AG04450 (cell line): ENCODE results near the gene ITGA7. TPM values are rescaled to one million over a fixed set of nuclear protein-coding genes. Genes with fewer than 3 reads are reported as not detected.

ENCODE experiments used
- CTCF ChIA-PET: fragments of 300-600, 350-600 bp; formaldehyde crosslinking; extraction: SDS; loops from one replicate; lab custom pipeline; 2022; ENCODE audit warnings: antibody characterized with exemption, inconsistent platforms; lab: Charles Lee
- POLR2A ChIA-PET: fragments of 350-600 bp; formaldehyde crosslinking; extraction: SDS; loops from one replicate; lab custom pipeline; 2021; ENCODE audit warnings: antibody characterized with exemption, inconsistent platforms; lab: Yijun Ruan, JAX
- DNase-seq: peaks from one replicate; pipeline ENCODE4 v3.0.0-alpha.2; 2011; ENCODE audit warnings: low read depth, low spot score
- H3K27ac ChIP-seq: one replicate; pipeline ENCODE4 v1.5.1; 2012; ENCODE audit warnings: low read depth, low read length, control low read depth
- H3K27me3 ChIP-seq: one replicate; pipeline ENCODE4 v1.6.0; 2012; ENCODE audit warnings: low read length; ENCODE audit not compliant: control insufficient read depth, insufficient read depth
- H3K4me3 ChIP-seq: 2 replicates; pipeline ENCODE4 v1.5.1; 2011; ENCODE audit warnings: mild to moderate bottlenecking, low read depth, low read length, control low read depth
- H3K9me3 ChIP-seq: 2 replicates; pipeline ENCODE4 v1.5.1; 2012; ENCODE audit warnings: low read length; ENCODE audit not compliant: control insufficient read depth, insufficient read depth
- CTCF ChIP-seq: IDR thresholded peaks from 2 replicates; pipeline ENCODE4 v1.5.1; 2011; ENCODE audit warnings: low read depth, low read length, control low read depth, inconsistent platforms
- polyA plus RNA-seq: library from polyadenylated mRNA; depleted of rRNA; stranded (reverse); fragments of >200 nt; gene quantifications from 2 replicates; pipeline ENCODE4 v1.2.3, GENCODE V29; 2011

The ITGA7 gene
- polyA plus RNA-seq, 1 experiment = 9.1 TPM

- DNase-seq = no peak
- Histone ChIP-seq H3K27me3 (no peaks in the 10 kb centered on the region), H3K4me3 (peak overlapping the region; percentile 80), H3K9me3 (no peaks in the 10 kb centered on the region; the same call in 1 of the 2 replicates), H3K27ac (peak overlapping the region; percentile 93)
- POLR2A ChIA-PET = interaction anchor here (3.9 kb wide), 1 partner anchor 13 kb away, joined by 20 read pairs; the partner anchor contains the start of gene CD63
- no peak for TF ChIP-seq CTCF
- CTCF ChIA-PET = interaction anchor here (1.0 kb wide), 1 partner anchor 18 kb away, joined by 3 read pairs; no protein-coding TSS in a partner anchor
Observed at GRCh38 chr12:55716582-55716957, 8.9 kb upstream of the ITGA7 start.

- CTCF ChIA-PET = interaction anchor here (1.0 to 1.1 kb wide), 2 partner anchors 9 to 60 kb away, joined by 3 read pairs; no protein-coding TSS in a partner anchor
- H3K27ac ChIP-seq = peak within 1 kb of the TSS; percentile 93
- POLR2A ChIA-PET = interaction anchor here (3.9 kb wide), 1 partner anchor 14 kb away, joined by 20 read pairs; the partner anchor contains the start of gene CD63
- no peaks in the 10 kb centered on the region for H3K27me3 ChIP-seq
- no peaks in the 10 kb centered on the region; the same call in 1 of the 2 replicates for H3K9me3 ChIP-seq
- H3K4me3 ChIP-seq = peak within 1 kb of the TSS; percentile 80
- no peak for TF ChIP-seq CTCF
- peak; percentile 86 for DNase-seq
Observed at GRCh38 chr12:55715833-55716581, 8.3 kb upstream of the ITGA7 start, which contains the start of gene BLOC1S1. Gene BLOC1S1 (plus strand): TSS chr12:55716046. CDS start chr12:55716052, 6 bp downstream.

GRCh38 chr12:55715169-55715764, 7.6 kb upstream of the ITGA7 start:
- Histone ChIP-seq H3K27ac (peak overlapping the region; percentile 93), H3K9me3 (no peaks in the 10 kb centered on the region; the same call in 1 of the 2 replicates), H3K4me3 (peak overlapping the region; percentile 80), H3K27me3 (no peaks in the 10 kb centered on the region)
- CTCF ChIA-PET = interaction anchor here (1.0 to 1.1 kb wide), 2 partner anchors 10 to 59 kb away, joined by 3 read pairs; no protein-coding TSS in a partner anchor
- POLR2A ChIA-PET = interaction anchor here (3.9 kb wide), 1 partner anchor 14 kb away, joined by 20 read pairs; the partner anchor contains the start of gene CD63
- no peak for TF ChIP-seq CTCF
- no peak for DNase-seq

GRCh38 chr12:55713721-55714120, 6.0 kb upstream of the ITGA7 start:
- CTCF ChIA-PET = interaction anchor here (0.6 kb wide), 2 partner anchors 24 to 58 kb away, joined by 3 to 4 read pairs; no protein-coding TSS in a partner anchor
- peak overlapping the region; percentile 39 for H3K27ac ChIP-seq
- no peak for DNase-seq
- no peak for TF ChIP-seq CTCF
- POLR2A ChIA-PET = interaction anchor here (0.8 kb wide), 1 partner anchor 1354 kb away, joined by 4 read pairs; no protein-coding TSS in a partner anchor
- no peaks in the 10 kb centered on the region; the same call in 1 of the 2 replicates for H3K9me3 ChIP-seq
- H3K4me3 ChIP-seq = no peak overlapping the region
- peaks cover 4% of the 10 kb centered on the region for H3K27me3 ChIP-seq
